ENCODE results near the gene LMX1B.
"Not testable (repeated sequence)": the region's sequence is repeated elsewhere in the genome, so short reads cannot be mapped to it uniquely, and the experiment has no call there.

DNA sequence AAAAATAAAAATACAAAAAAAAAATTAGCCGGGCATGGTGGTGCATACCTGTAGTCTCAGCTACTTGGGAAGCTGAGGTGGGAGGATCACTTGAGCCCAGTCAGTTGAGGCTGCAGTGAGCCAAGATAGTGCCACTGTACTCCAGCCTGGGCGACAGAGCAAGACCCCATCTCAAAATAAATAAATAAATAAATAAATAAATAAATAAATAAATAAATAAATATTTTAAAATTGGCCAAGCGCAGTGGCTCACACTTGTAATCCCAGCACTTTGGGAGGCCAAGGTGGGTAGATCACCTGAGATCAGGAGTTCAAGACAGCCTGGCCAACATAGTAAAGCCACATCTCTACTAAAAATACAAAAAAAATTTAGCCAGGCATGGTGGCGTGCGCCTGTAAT is 33.4 kb upstream of the LMX1B start:
- TF ChIP-seq, protein P1, sequence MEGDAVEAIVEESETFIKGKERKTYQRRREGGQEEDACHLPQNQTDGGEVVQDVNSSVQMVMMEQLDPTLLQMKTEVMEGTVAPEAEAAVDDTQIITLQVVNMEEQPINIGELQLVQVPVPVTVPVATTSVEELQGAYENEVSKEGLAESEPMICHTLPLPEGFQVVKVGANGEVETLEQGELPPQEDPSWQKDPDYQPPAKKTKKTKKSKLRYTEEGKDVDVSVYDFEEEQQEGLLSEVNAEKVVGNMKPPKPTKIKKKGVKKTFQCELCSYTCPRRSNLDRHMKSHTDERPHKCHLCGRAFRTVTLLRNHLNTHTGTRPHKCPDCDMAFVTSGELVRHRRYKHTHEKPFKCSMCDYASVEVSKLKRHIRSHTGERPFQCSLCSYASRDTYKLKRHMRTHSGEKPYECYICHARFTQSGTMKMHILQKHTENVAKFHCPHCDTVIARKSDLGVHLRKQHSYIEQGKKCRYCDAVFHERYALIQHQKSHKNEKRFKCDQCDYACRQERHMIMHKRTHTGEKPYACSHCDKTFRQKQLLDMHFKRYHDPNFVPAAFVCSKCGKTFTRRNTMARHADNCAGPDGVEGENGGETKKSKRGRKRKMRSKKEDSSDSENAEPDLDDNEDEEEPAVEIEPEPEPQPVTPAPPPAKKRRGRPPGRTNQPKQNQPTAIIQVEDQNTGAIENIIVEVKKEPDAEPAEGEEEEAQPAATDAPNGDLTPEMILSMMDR (IDR thresholded peaks at IDR 0.05), result not testable (repeated sequence)
- not testable (repeated sequence) for TF ChIP-seq POLR2A, EP300, POLR2AphosphoS5 (IDR thresholded peaks at IDR 0.05)

Data from upper lobe of left lung (tissue), 4 donors.